ENCODE results near the gene CACNA1C. TPM values are rescaled to one million over a fixed set of nuclear protein-coding genes. Genes with fewer than 3 reads are reported as not detected.

Gene CACNA1C
- total RNA-seq, 4 donors from 2014 or later = 9.7 to 42.1 (median 18.1) TPM

DNA sequence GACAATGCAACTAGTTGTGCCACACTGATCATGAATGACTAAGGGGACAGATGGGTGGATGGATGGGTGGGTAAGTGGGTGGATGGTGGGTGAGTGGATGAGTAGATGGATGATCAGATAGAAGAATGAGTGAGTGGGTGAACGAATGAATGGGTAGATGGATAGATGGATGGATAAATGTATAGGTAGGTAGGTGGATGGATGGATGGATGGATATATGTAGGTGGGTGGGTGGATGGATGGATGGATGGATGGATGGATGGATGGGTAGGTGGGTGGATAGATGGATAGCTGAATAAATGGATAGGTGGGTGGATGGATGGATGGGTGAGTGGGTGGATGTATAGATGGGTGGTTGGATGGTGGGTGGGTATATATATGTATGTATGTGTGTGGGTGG lies 393.2 kb downstream of the CACNA1C start:
- no peak for DNase-seq
- no peaks in the 10 kb centered on the region for H3K9me3 ChIP-seq
- no peaks in the 10 kb centered on the region for H3K36me3 ChIP-seq
- TF ChIP-seq, protein P1, sequence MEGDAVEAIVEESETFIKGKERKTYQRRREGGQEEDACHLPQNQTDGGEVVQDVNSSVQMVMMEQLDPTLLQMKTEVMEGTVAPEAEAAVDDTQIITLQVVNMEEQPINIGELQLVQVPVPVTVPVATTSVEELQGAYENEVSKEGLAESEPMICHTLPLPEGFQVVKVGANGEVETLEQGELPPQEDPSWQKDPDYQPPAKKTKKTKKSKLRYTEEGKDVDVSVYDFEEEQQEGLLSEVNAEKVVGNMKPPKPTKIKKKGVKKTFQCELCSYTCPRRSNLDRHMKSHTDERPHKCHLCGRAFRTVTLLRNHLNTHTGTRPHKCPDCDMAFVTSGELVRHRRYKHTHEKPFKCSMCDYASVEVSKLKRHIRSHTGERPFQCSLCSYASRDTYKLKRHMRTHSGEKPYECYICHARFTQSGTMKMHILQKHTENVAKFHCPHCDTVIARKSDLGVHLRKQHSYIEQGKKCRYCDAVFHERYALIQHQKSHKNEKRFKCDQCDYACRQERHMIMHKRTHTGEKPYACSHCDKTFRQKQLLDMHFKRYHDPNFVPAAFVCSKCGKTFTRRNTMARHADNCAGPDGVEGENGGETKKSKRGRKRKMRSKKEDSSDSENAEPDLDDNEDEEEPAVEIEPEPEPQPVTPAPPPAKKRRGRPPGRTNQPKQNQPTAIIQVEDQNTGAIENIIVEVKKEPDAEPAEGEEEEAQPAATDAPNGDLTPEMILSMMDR (IDR thresholded peaks at IDR 0.05) = no peak
- no peak for TF ChIP-seq POLR2A (IDR thresholded peaks at IDR 0.05)
- no peaks in the 10 kb centered on the region for H3K27me3 ChIP-seq
- H3K4me1 ChIP-seq = no peaks in the 10 kb centered on the region
- no peak overlapping the region for H3K4me3 ChIP-seq
- no peak overlapping the region for H3K27ac ChIP-seq

- no peaks in the 10 kb centered on the region for H3K36me3 ChIP-seq
- no peaks in the 10 kb centered on the region for H3K4me1 ChIP-seq
- H3K9me3 ChIP-seq = no peaks in the 10 kb centered on the region
- no peak for TF ChIP-seq POLR2A (IDR thresholded peaks at IDR 0.05)
- TF ChIP-seq, protein P1 (IDR thresholded peaks at IDR 0.05) = no peak
- no peak overlapping the region for H3K27ac ChIP-seq
- H3K4me3 ChIP-seq = no peak overlapping the region
- H3K27me3 ChIP-seq = no peaks in the 10 kb centered on the region
- DNase-seq = no peak
Measured at GRCh38 chr12:2447861-2448260, 395.1 kb downstream of the CACNA1C start.

GRCh38 chr12:2449586-2449985 lies 396.8 kb downstream of the CACNA1C start:
- DNase-seq = no peak
- H3K27me3 ChIP-seq = no peaks in the 10 kb centered on the region
- no peaks in the 10 kb centered on the region for H3K4me1 ChIP-seq
- no peaks in the 10 kb centered on the region for H3K36me3 ChIP-seq
- no peaks in the 10 kb centered on the region for H3K9me3 ChIP-seq
- no peak for TF ChIP-seq POLR2A (IDR thresholded peaks at IDR 0.05)
- TF ChIP-seq, protein P1 (IDR thresholded peaks at IDR 0.05) = no peak
- H3K27ac ChIP-seq = no peak overlapping the region
- no peak overlapping the region for H3K4me3 ChIP-seq

DNA sequence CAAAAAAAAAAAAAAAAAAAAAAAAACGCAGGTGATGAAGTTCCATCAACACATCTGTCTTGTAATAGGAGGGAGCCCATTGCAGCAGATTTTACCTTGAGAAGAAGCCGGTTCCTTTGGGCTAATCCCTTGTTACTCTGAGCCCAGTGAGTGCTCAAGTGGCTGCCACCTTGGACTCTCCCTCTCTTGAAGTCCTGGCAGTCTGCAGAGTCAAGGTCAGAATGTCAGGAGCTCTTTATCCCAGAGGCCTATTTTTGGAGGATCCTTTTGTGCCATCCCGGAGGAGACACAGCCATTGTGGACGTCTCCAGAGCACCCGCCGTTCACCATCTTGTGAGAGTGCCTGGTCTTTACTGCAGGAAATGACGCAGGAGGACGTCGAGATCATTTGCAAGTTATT lies 397.8 kb downstream of the CACNA1C start:
- no peaks in the 10 kb centered on the region for H3K4me1 ChIP-seq
- H3K36me3 ChIP-seq = no peaks in the 10 kb centered on the region
- no peaks in the 10 kb centered on the region for H3K9me3 ChIP-seq
- TF ChIP-seq, protein P1 (IDR thresholded peaks at IDR 0.05) = no peak
- DNase-seq = no peak
- no peak overlapping the region for H3K4me3 ChIP-seq
- H3K27me3 ChIP-seq = no peaks in the 10 kb centered on the region
- no peak overlapping the region for H3K27ac ChIP-seq

- Histone ChIP-seq H3K4me3 (no peak overlapping the region), H3K27me3 (no peaks in the 10 kb centered on the region), H3K36me3 (no peaks in the 10 kb centered on the region), H3K27ac (no peak overlapping the region), H3K9me3 (no peaks in the 10 kb centered on the region), H3K4me1 (no peaks in the 10 kb centered on the region)
- no peak for DNase-seq
- TF ChIP-seq, protein P1 (IDR thresholded peaks at IDR 0.05) = no peak
- TF ChIP-seq POLR2A (IDR thresholded peaks at IDR 0.05) = no peak
Measured at GRCh38 chr12:2451025-2451424, 398.2 kb downstream of the CACNA1C start.

GRCh38 chr12:2451497-2451896 lies 398.7 kb downstream of the CACNA1C start:
- no peak for TF ChIP-seq POLR2A (IDR thresholded peaks at IDR 0.05)
- TF ChIP-seq, protein P1 (IDR thresholded peaks at IDR 0.05) = no peak
- DNase-seq = no peak
- Histone ChIP-seq H3K9me3 (no peaks in the 10 kb centered on the region), H3K27me3 (no peaks in the 10 kb centered on the region), H3K4me3 (no peak overlapping the region), H3K27ac (no peak overlapping the region), H3K36me3 (no peaks in the 10 kb centered on the region), H3K4me1 (no peaks in the 10 kb centered on the region)
